22Rv1 (cell line): ENCODE data around the gene ONECUT3.

Experiments
- H3K27ac ChIP-seq: fragments of 450-650 bp; 2 replicates; pipeline ENCODE4 v1.5.1; 2017
- ZFX ChIP-seq: fragments of 450-650 bp; IDR thresholded peaks from 2 replicates; pipeline ENCODE4 v1.6.1; 2017; ENCODE audit warnings: antibody characterized with exemption, borderline replicate concordance
- TF ChIP-seq, protein P1 (sequence below): fragments of 450-650 bp; IDR thresholded peaks from 2 replicates; pipeline ENCODE4 v1.5.1; 2017; ENCODE audit warnings: mild to moderate bottlenecking

ONECUT3 gene

DNA sequence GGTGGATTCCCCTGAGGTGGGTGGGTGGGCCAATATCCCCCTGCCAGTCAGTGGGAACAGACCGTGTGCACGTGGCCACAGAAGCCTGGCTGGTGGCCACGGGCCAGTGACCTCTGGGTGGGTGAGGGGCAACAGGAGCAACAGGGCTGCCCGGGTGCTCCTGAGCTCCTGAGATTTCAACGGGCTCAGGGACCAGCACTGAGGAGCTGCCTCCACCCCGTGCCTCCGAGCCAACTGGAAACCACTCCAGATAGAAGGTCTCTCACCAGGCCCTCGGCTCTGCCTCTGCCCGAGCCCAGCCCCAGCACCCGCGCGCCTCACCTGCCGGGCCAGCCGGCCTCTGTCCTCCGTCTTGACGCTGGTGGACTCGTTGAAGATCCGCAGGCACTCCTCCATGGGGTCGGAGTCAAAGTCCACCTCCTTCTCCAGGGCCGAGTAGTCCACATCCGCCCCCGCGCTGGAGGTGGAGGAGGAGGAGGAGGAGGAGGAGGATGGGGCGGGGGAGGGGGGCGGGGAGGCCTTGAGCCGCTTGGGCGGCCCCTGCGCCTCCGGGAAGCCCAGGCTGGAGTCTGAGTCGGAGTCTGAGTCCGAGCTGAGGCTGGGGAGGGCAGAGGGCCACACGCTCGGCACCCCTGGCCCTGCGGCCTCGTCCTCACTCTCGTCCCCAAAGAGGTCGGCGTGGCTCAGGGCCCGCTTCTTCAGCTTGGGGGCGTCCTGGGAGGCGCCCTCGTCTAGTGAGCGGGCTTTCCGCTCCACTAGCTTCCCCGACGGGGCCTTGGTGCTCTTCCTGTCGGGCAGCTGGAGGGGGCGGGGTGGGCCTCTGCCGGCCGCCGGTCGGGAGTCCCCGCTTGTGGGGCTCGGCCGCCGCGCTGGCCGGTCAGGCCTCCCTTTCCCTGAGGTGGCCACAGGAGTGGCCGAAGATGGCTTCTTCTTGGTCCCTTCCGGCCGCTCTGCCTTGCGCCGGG lies 73.5 kb downstream of the ONECUT3 start:
- H3K27ac ChIP-seq = peak overlapping the region; percentile 40; the same call in 1 of the 2 replicates
- TF ChIP-seq, protein P1, sequence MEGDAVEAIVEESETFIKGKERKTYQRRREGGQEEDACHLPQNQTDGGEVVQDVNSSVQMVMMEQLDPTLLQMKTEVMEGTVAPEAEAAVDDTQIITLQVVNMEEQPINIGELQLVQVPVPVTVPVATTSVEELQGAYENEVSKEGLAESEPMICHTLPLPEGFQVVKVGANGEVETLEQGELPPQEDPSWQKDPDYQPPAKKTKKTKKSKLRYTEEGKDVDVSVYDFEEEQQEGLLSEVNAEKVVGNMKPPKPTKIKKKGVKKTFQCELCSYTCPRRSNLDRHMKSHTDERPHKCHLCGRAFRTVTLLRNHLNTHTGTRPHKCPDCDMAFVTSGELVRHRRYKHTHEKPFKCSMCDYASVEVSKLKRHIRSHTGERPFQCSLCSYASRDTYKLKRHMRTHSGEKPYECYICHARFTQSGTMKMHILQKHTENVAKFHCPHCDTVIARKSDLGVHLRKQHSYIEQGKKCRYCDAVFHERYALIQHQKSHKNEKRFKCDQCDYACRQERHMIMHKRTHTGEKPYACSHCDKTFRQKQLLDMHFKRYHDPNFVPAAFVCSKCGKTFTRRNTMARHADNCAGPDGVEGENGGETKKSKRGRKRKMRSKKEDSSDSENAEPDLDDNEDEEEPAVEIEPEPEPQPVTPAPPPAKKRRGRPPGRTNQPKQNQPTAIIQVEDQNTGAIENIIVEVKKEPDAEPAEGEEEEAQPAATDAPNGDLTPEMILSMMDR = no peak
- TF ChIP-seq ZFX = no peak

DNA sequence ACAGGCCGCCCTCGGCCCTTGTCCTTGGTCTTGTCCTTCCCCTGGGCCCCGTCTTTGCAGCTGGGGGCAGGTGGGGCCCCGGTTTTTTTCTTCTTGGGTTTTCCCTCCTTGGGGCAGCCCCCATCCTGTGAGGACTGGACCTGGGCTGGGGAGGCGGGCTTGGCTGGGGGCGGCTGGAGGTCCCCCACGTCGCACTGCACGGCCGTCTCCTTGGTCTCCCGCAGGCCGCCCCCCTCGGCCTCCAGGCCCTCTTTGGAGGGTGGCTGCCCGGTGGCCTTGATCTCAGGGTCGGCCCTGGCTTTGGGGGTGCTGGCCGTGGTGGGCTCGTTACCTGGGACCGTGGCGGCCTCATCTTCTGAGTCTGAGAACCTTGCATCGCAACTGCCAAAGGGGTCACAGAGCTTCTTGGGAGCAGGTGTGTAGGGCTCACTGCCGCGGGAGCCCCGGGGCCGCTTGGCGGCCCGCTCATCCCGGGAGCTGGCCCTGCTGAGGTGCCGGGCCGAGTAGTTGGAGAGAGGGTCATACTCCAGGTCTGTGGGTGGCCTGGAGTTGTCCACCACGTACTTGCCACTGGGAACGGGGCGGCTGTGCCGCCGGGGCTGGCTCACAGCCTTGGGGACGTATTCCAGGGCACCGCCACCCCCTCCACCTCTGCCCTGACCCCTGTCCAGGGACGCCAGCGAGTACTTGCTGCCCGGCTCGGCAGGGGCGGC lies 74.4 kb downstream of the ONECUT3 start:
- TF ChIP-seq, protein P1 = no peak
- TF ChIP-seq ZFX = no peak
- H3K27ac ChIP-seq = no peak overlapping the region

DNA sequence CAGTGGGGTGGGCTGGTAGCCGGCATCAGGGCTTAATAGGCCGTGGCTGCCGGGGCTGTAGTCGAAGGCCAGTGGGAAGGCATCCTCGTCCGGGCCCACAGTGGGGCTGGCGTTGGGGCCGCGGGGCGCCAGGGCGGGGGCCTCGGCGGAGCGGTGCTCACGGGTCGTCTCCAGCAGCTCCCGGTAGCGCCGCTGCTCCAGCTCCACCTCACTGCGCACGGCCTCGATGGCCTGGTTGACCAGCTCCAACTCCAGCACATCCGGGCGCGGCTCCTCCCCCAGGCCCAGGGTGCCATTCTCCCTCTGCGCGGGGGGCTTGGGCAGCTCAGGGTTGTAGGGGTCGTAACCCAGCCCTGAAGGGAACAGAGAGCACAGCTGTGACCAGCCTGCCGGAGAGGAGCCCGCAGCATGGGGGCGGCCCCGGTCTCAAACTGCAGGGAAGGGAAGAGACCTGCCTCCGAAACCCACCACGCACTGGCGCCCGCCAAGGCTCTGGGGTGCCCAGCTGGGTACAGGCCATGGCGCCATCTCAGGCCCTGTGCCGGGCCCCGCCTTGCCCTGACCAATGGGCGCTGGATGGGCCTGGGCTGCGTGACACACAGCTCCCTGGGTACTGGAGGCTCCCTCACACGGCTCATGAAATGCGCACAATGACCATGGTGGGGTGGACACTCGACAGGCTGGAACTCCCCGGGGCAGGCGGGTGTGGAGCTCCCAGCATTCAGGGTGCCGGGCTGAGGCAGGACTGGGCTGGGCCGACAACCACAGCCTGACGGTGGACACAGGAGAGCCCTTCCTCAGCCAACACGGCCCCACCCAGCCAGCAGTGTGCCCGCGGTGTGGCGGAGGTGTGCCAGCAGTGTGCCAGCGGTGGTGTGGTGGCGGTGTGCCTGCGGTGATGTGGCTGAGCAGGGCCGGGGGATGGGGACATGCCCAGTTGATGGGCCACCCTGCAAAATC lies 75.3 kb downstream of the ONECUT3 start:
- peak overlapping the region; percentile 72; the same call in 1 of the 2 replicates for H3K27ac ChIP-seq
- TF ChIP-seq ZFX = no peak
- TF ChIP-seq, protein P1 = no peak

DNA sequence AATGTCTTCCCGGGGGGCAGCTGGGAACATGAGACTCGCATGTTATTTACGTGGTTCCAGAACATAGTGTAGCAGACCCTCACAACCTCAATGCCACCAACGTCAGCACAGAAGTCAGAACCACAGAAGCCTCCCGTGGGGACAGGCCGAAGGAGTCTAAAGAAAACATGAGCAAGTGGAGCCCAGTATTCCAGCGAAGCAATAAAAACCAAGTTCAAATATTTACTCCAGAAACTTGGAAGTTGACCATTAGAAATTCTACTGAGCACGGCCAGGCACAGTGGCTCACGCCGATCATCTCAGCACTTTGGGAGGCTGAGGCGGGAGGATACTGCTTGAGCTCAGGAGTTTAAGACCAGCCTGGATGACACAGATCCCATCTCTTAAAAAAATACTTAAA lies 76.7 kb downstream of the ONECUT3 start:
- no peak for TF ChIP-seq ZFX
- TF ChIP-seq, protein P1 = no peak
- peak overlapping the region; percentile 72 for H3K27ac ChIP-seq

DNA sequence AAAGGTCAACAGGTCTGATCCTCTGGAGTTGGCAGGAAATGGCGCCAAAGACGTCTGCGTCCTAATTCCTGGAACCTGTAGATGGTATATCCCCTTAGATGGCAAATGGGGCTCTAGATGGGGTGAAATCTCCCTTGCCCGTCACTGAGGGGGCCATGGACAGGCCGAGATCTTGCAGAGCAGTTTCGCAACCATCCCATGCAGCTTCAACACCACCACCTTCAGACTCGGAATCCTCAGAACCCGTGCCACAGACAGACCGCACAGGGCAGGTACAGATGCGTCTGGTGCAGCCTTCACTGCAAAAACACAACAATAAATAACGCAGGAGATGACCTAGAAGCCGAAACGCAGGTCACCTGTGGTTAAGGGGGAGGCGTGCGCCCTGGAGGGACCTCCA lies 77.3 kb downstream of the ONECUT3 start:
- no peak for TF ChIP-seq ZFX
- TF ChIP-seq, protein P1 = no peak
- H3K27ac ChIP-seq = peak overlapping the region; percentile 72
